ENCODE data around the gene NCSTN. TPM values are rescaled to one million over a fixed set of nuclear protein-coding genes. Genes with fewer than 3 reads are reported as not detected.

The NCSTN gene
- total and polyA plus RNA-seq, 9 of the 15 experiments (the other 6 are each of a cell fraction or from before 2014, with no cell fraction given) = 21.3 to 91.1 (median 57.9) TPM

DNA sequence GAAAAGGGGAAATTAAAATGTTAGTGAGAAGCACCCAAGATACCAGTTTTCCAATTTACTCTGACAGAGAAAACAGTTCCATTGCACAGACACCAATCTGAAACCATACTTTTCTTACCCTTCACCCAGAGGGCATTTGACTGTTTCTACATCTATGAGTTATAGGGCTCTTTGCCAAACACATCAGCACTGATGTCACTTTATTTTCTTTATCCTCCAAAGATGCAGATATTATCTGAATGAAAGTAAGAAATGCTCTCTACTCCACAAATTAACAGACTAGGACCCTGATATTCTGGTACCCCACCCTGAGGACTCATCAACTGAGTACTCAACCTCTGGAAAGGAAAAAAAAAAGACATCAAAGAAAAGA is 34.0 kb upstream of the NCSTN start (continued):
- TF ChIP-seq RBM39 (optimal IDR thresholded peaks at IDR 0.05; ENCODE audit: low read depth, low read length) = no peak

- H3K36me3 ChIP-seq (ENCODE audit: control insufficient read depth, insufficient read depth, low read length) = peaks cover 91% of the 10 kb centered on the region
- FAIRE-seq = no peak
- WGBS (ENCODE audit: insufficient coverage, low coverage, missing lambda C conversion rate) = 75% methylated on average over 1 of the region's 1 CpG
Observed at GRCh38 chr1:160309571-160309970, 33.6 kb upstream of the NCSTN start.

More at GRCh38 chr1:160309571-160309970, 33.6 kb upstream of the NCSTN start:
- H3K27me3 ChIP-seq (ENCODE audit: control insufficient read depth in 2 of 2, insufficient read depth in 2 of 2, low read length in 2 of 2) = no peaks in the 10 kb centered on the region
- H2AFZ ChIP-seq (ENCODE audit: low read depth, low read length) = no peak overlapping the region
- no peaks in the 10 kb centered on the region for H3K9me3 ChIP-seq (replicated peaks; ENCODE audit: control insufficient read depth, insufficient read depth, low read depth, low read length)
- H4K20me1 ChIP-seq (replicated peaks; ENCODE audit: control insufficient read depth, insufficient read depth, low read length) = no peaks in the 10 kb centered on the region
- ChIA-PET POLR2A (interaction anchor here (0.6 kb wide), 1 partner anchor 680 kb away, joined by 3 read pairs; no protein-coding TSS in a partner anchor), CTCF (ENCODE audit: low intra/inter-chr PET ratio) (no interaction called here)
- H3K9ac ChIP-seq (ENCODE audit: insufficient read depth in 1 of 2, low read depth in 2 of 2, low read length in 2 of 2) = no peak overlapping the region
- intact Hi-C loops (cut with micrococcal nuclease) = no loop called here
- DNase-seq (ENCODE audit: extremely low read depth in 1 of 4, low spot score in 3 of 4) (no peak), ATAC-seq (no peak)
- BruUV-seq (replicated peaks) = no TSS peak
- H3K4me2 ChIP-seq (ENCODE audit: insufficient read depth, low read length) = no peak overlapping the region
- no peak overlapping the region for H3K4me3 ChIP-seq
- in situ Hi-C loops (cut with MboI) = no loop called here
- TF ChIP-seq SREBF2 (CRISPR knock-in tag; IDR thresholded peaks at IDR 0.05) (no peak), RBBP5 (IDR thresholded peaks at IDR 0.05; ENCODE audit: borderline replicate concordance, insufficient read depth, low read length, poor library complexity, severe bottlenecking) (no peak), ZNF197 (CRISPR knock-in tag; IDR thresholded peaks at IDR 0.05; ENCODE audit: low read depth) (no peak), ZFX (CRISPR knock-in tag; IDR thresholded peaks at IDR 0.05) (no peak), ZBTB43 (CRISPR knock-in tag; IDR thresholded peaks at IDR 0.05) (no peak)
- TF ChIP-seq, protein P1, sequence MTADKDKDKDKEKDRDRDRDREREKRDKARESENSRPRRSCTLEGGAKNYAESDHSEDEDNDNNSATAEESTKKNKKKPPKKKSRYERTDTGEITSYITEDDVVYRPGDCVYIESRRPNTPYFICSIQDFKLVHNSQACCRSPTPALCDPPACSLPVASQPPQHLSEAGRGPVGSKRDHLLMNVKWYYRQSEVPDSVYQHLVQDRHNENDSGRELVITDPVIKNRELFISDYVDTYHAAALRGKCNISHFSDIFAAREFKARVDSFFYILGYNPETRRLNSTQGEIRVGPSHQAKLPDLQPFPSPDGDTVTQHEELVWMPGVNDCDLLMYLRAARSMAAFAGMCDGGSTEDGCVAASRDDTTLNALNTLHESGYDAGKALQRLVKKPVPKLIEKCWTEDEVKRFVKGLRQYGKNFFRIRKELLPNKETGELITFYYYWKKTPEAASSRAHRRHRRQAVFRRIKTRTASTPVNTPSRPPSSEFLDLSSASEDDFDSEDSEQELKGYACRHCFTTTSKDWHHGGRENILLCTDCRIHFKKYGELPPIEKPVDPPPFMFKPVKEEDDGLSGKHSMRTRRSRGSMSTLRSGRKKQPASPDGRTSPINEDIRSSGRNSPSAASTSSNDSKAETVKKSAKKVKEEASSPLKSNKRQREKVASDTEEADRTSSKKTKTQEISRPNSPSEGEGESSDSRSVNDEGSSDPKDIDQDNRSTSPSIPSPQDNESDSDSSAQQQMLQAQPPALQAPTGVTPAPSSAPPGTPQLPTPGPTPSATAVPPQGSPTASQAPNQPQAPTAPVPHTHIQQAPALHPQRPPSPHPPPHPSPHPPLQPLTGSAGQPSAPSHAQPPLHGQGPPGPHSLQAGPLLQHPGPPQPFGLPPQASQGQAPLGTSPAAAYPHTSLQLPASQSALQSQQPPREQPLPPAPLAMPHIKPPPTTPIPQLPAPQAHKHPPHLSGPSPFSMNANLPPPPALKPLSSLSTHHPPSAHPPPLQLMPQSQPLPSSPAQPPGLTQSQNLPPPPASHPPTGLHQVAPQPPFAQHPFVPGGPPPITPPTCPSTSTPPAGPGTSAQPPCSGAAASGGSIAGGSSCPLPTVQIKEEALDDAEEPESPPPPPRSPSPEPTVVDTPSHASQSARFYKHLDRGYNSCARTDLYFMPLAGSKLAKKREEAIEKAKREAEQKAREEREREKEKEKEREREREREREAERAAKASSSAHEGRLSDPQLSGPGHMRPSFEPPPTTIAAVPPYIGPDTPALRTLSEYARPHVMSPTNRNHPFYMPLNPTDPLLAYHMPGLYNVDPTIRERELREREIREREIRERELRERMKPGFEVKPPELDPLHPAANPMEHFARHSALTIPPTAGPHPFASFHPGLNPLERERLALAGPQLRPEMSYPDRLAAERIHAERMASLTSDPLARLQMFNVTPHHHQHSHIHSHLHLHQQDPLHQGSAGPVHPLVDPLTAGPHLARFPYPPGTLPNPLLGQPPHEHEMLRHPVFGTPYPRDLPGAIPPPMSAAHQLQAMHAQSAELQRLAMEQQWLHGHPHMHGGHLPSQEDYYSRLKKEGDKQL (CRISPR knock-in tag; IDR thresholded peaks at IDR 0.05; ENCODE audit: borderline replicate concordance) = no peak
- TF ChIP-seq, protein P2, sequence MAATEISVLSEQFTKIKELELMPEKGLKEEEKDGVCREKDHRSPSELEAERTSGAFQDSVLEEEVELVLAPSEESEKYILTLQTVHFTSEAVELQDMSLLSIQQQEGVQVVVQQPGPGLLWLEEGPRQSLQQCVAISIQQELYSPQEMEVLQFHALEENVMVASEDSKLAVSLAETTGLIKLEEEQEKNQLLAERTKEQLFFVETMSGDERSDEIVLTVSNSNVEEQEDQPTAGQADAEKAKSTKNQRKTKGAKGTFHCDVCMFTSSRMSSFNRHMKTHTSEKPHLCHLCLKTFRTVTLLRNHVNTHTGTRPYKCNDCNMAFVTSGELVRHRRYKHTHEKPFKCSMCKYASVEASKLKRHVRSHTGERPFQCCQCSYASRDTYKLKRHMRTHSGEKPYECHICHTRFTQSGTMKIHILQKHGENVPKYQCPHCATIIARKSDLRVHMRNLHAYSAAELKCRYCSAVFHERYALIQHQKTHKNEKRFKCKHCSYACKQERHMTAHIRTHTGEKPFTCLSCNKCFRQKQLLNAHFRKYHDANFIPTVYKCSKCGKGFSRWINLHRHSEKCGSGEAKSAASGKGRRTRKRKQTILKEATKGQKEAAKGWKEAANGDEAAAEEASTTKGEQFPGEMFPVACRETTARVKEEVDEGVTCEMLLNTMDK (IDR thresholded peaks at IDR 0.05; ENCODE audit: borderline replicate concordance, insufficient read depth, low read depth, low read length, poor library complexity, severe bottlenecking) = no peak
- H3K27ac ChIP-seq (ENCODE audit: extremely low read depth, low read depth, low read length) = no peak overlapping the region
- no peaks in the 10 kb centered on the region for H3K79me2 ChIP-seq (ENCODE audit: control insufficient read depth, insufficient read depth, low read length)
- H3K4me1 ChIP-seq (replicated peaks in 1 of 2; ENCODE audit: control insufficient read depth in 2 of 2, insufficient read depth in 2 of 2, low read length in 2 of 2) = no peaks in the 10 kb centered on the region
- H3K9me1 ChIP-seq (ENCODE audit: control insufficient read depth, insufficient read depth, low read length) = no peaks in the 10 kb centered on the region
